Panc1 (cell line): ENCODE results near the gene SPINK9. TPM values are rescaled to one million over a fixed set of nuclear protein-coding genes. Genes with fewer than 3 reads are reported as not detected.

Experiments
- ATAC-seq: fragments of 200-7000 bp; cut with Tn5 transposase; 2 replicates; pipeline ENCODE4 v1.9.1; 2020; ENCODE audit warnings: mild to moderate bottlenecking, moderate library complexity
- BruUV-seq: library from RNA; stranded (reverse); fragments of 400-500 nt; replicated peaks from 2 replicates; lab custom pipeline; 2021; lab: Mats Ljungman, UMichigan
- CTCF ChIA-PET: fragments of 300-600 bp; sonication (Branson Sonifier 250); formaldehyde crosslinking; loops from one replicate; lab custom pipeline; 2022; ENCODE audit warnings: antibody characterized with exemption; lab: Charles Lee
- POLR2A ChIA-PET: fragments of 300-600 bp; sonication (Branson Sonifier 250); formaldehyde crosslinking; loops from one replicate; lab custom pipeline; 2022; ENCODE audit warnings: antibody characterized with exemption; lab: Charles Lee
- DNase-seq: peaks from one replicate; pipeline ENCODE4 v3.0.0-alpha.2; 2010; ENCODE audit warnings: low read depth, low spot score
- H3K27ac ChIP-seq: 2 replicates; pipeline ENCODE4 v1.5.1; 2011; ENCODE audit warnings: mild to moderate bottlenecking, low read length, inconsistent platforms
- H3K27me3 ChIP-seq: fragments of 200-500 bp; sonication (Bioruptor generic); 2 replicates; pipeline ENCODE4 v1.6.0; 2014; ENCODE audit warnings: low read length, inconsistent platforms; ENCODE audit not compliant: control insufficient read depth, insufficient read depth
- H3K36me3 ChIP-seq: fragments of 200-500 bp; sonication (Bioruptor generic); 2 replicates; pipeline ENCODE4 v1.5.1; 2014; ENCODE audit warnings: inconsistent platforms, mild to moderate bottlenecking, low read length, moderate library complexity; ENCODE audit not compliant: control insufficient read depth, insufficient read depth
- H3K4me1 ChIP-seq: 2 replicates; pipeline ENCODE4 v1.5.1; 2011; ENCODE audit warnings: inconsistent platforms, mild to moderate bottlenecking, low read length, moderate library complexity; ENCODE audit not compliant: control insufficient read depth, insufficient read depth
- H3K4me3 ChIP-seq, 2 experiments: 2 replicates each; pipeline ENCODE4 v1.5.1; 2011 to 2012; ENCODE audit warnings: low read depth in 2 of 2, low read length in 2 of 2, mild to moderate bottlenecking in 2 of 2, inconsistent platforms in 1 of 2, moderate library complexity in 1 of 2
- H3K9me3 ChIP-seq: fragments of 200-500 bp; sonication (Bioruptor generic); 2 replicates; pipeline ENCODE4 v1.5.1; 2014; ENCODE audit warnings: low read depth, mild to moderate bottlenecking, inconsistent platforms, low read length, moderate library complexity; ENCODE audit not compliant: control insufficient read depth, insufficient read depth
- CTCF ChIP-seq: fragments of 450-650 bp; IDR thresholded peaks from 2 replicates; pipeline ENCODE4 v1.5.1; 2017; ENCODE audit warnings: mild to moderate bottlenecking
- POLR2AphosphoS5 ChIP-seq: IDR thresholded peaks from 2 replicates; pipeline ENCODE4 v1.6.1; 2012; ENCODE audit warnings: mild to moderate bottlenecking, low read depth, low read length, moderate library complexity
- REST ChIP-seq, 2 experiments: IDR thresholded peaks; 2 replicates each; pipeline ENCODE4 v1.6.1; 2011 to 2012; ENCODE audit warnings: low read depth in 2 of 2, control low read depth in 1 of 2, low read length in 1 of 2, mild to moderate bottlenecking in 1 of 2, moderate library complexity in 1 of 2; ENCODE audit not compliant: insufficient read depth in 1 of 2
- SIN3A ChIP-seq: IDR thresholded peaks from 2 replicates; pipeline ENCODE4 v1.6.1; 2012; ENCODE audit warnings: low read depth, mild to moderate bottlenecking, low read length, moderate library complexity, borderline replicate concordance; ENCODE audit not compliant: insufficient read depth
- TCF7L2 ChIP-seq: IDR thresholded peaks from 2 replicates; pipeline ENCODE4 v1.6.1; 2011; ENCODE audit warnings: mild to moderate bottlenecking, low read depth, low read length, inconsistent platforms
- in situ Hi-C: cut with HindIII; loops from 2 replicates; pipeline ENCODE4 v1.10.0; 2016; ENCODE audit warnings: low sequenced_read_pairs, low pct_unique_long_range_greater_than_20kb
- intact Hi-C: fragments of 100-400 bp; cut with micrococcal nuclease; formaldehyde crosslinking; loops from one replicate; pipeline ENCODE4 v1.10.0; 2022; ENCODE audit not compliant: unreplicated experiment
- total RNA-seq: library from RNA; stranded (reverse); gene quantifications from one replicate; pipeline ENCODE4 v1.2.1, GENCODE V29; 2021; ENCODE audit not compliant: unreplicated experiment

The SPINK9 gene
- total RNA-seq, 1 experiment from 2014 or later: not detected

DNA sequence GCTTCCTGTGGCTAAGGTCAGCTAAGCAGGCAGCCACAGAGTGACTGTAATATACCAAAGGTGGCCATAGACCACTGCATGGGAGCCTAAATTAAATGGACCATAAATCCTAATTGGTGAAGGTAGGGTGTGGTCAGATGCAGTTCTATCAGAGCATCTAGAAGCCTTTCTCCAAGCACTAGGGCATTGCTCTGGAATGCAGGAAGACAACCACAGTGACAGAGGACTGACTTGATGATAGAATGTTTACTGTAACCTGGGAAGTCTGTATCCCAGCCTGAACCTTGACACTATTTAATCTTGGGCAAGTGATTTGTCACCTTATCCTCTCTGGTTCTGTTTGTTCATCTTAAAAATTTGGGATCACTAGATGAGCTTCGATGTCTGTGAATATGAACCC, 50.7 kb downstream of the SPINK9 start:
- in situ Hi-C loops: no loop called here
- no TSS peak for BruUV-seq
- intact Hi-C loops: no loop called here
- Histone ChIP-seq H3K27ac (no peak overlapping the region), H3K27me3 (no peaks in the 10 kb centered on the region), H3K4me1 (peaks cover 10% of the 10 kb centered on the region; the same call in 1 of the 2 replicates), H3K36me3 (no peaks in the 10 kb centered on the region; the same call in 1 of the 2 replicates), H3K9me3 (no peaks in the 10 kb centered on the region), H3K4me3 (no peak overlapping the region)
- no peak for TF ChIP-seq REST (IDR thresholded peaks at IDR 0.05; ENCODE audit: insufficient read depth in 1 of 2, low read depth in 2 of 2, low read length in 1 of 2)
- TF ChIP-seq CTCF: no peak
- no peak for TF ChIP-seq POLR2AphosphoS5
- TF ChIP-seq SIN3A: no peak
- no peak for TF ChIP-seq TCF7L2
- ATAC-seq: no peak
- POLR2A ChIA-PET: no interaction called here
- CTCF ChIA-PET: no interaction called here
- no peak for DNase-seq

DNA sequence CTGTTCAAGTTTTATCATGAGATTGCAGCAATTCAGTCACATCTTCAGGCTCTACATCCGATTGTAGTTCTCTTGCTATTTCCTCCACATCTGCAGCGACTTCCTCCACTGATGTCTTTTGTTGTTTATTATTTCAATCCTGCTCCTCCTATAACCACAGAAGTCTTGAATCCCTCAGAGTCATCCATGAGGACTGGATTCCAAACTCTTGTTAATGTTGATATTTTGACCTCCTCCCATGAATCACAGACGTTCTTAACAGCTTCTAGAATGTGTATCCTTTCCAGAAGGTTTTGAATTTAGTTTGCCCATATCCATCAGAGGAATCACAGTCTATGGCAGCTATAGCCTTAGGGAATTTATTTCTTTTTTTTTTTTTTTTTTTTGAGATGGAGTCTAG, 52.0 kb downstream of the SPINK9 start:
- Histone ChIP-seq H3K27ac (no peak overlapping the region), H3K27me3 (no peaks in the 10 kb centered on the region), H3K9me3 (no peaks in the 10 kb centered on the region), H3K4me3 (no peak overlapping the region), H3K36me3 (no peaks in the 10 kb centered on the region; the same call in 1 of the 2 replicates), H3K4me1 (peaks cover 10% of the 10 kb centered on the region; the same call in 1 of the 2 replicates)
- no peak for TF ChIP-seq REST (IDR thresholded peaks at IDR 0.05; ENCODE audit: insufficient read depth in 1 of 2, low read depth in 2 of 2, low read length in 1 of 2)
- no peak for TF ChIP-seq POLR2AphosphoS5
- TF ChIP-seq SIN3A: no peak
- no peak for TF ChIP-seq TCF7L2
- no peak for TF ChIP-seq CTCF
- BruUV-seq: no TSS peak
- POLR2A ChIA-PET: interaction anchor here (0.6 to 0.7 kb wide), 2 partner anchors 11 to 474 kb away, joined by 5 to 7 read pairs; no protein-coding TSS in a partner anchor
- no peak for DNase-seq
- in situ Hi-C loops: no loop called here
- intact Hi-C loops: no loop called here
- CTCF ChIA-PET: no interaction called here
- ATAC-seq: no peak
